NAMALWA (cell line): Measurements from ENCODE around the gene ACTN1.

Experiments used
- DNase-seq: peaks from one replicate; pipeline ENCODE4 v3.0.0-alpha.2; 2015; ENCODE audit warnings: low spot score

The ACTN1 gene

GRCh38 chr14:68936476-68936875 lies 42.6 kb downstream of the ACTN1 start:
- DNase-seq, result no peak

- DNase-seq, result no peak
Observed at GRCh38 chr14:68935761-68936214, 43.3 kb downstream of the ACTN1 start.

- DNase-seq, result no peak
Observed at GRCh38 chr14:68934066-68934465, 45.0 kb downstream of the ACTN1 start.

- DNase-seq, result no peak
Observed at GRCh38 chr14:68932686-68933085, 46.4 kb downstream of the ACTN1 start.

GRCh38 chr14:68932231-68932630 lies 46.9 kb downstream of the ACTN1 start:
- no peak for DNase-seq

GRCh38 chr14:68931474-68932051 lies 47.5 kb downstream of the ACTN1 start:
- DNase-seq, result no peak

GRCh38 chr14:68931063-68931462 lies 48.0 kb downstream of the ACTN1 start:
- DNase-seq, result no peak

- no peak for DNase-seq
Observed at GRCh38 chr14:68929623-68930307, 49.3 kb downstream of the ACTN1 start.

- no peak for DNase-seq
Observed at GRCh38 chr14:68928770-68929550, 50.1 kb downstream of the ACTN1 start.

GRCh38 chr14:68927956-68928675 lies 51.0 kb downstream of the ACTN1 start:
- no peak for DNase-seq

- DNase-seq, result no peak
Observed at GRCh38 chr14:68927089-68927488, 52.0 kb downstream of the ACTN1 start.

GRCh38 chr14:68926236-68926635 lies 52.9 kb downstream of the ACTN1 start:
- DNase-seq, result peak; percentile 11

GRCh38 chr14:68925373-68925772 lies 53.7 kb downstream of the ACTN1 start:
- DNase-seq, result no peak

- no peak for DNase-seq
Observed at GRCh38 chr14:68924186-68925158, 54.6 kb downstream of the ACTN1 start.

GRCh38 chr14:68922886-68923285 lies 56.2 kb downstream of the ACTN1 start:
- no peak for DNase-seq

- DNase-seq, result no peak
Observed at GRCh38 chr14:68922201-68922621, 56.9 kb downstream of the ACTN1 start.

GRCh38 chr14:68921666-68922065 lies 57.4 kb downstream of the ACTN1 start:
- DNase-seq, result no peak

- DNase-seq, result no peak
Observed at GRCh38 chr14:68921049-68921448, 58.1 kb downstream of the ACTN1 start.

- DNase-seq, result no peak
Observed at GRCh38 chr14:68919129-68919927, 59.8 kb downstream of the ACTN1 start.

- no peak for DNase-seq
Observed at GRCh38 chr14:68918612-68919011, 60.5 kb downstream of the ACTN1 start.
